ENCODE data around the gene RGS12.

GRCh38 chr4:3316146-3316545, 23.3 kb downstream of the RGS12 start:
- TF ChIP-seq POLR2A (IDR thresholded peaks at IDR 0.05) = no peak
- TF ChIP-seq, protein P1, sequence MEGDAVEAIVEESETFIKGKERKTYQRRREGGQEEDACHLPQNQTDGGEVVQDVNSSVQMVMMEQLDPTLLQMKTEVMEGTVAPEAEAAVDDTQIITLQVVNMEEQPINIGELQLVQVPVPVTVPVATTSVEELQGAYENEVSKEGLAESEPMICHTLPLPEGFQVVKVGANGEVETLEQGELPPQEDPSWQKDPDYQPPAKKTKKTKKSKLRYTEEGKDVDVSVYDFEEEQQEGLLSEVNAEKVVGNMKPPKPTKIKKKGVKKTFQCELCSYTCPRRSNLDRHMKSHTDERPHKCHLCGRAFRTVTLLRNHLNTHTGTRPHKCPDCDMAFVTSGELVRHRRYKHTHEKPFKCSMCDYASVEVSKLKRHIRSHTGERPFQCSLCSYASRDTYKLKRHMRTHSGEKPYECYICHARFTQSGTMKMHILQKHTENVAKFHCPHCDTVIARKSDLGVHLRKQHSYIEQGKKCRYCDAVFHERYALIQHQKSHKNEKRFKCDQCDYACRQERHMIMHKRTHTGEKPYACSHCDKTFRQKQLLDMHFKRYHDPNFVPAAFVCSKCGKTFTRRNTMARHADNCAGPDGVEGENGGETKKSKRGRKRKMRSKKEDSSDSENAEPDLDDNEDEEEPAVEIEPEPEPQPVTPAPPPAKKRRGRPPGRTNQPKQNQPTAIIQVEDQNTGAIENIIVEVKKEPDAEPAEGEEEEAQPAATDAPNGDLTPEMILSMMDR (IDR thresholded peaks at IDR 0.05) = no peak
- no peak for TF ChIP-seq POLR2AphosphoS5 (IDR thresholded peaks at IDR 0.05; ENCODE audit: insufficient read depth in 1 of 2, low read depth in 1 of 2)

Data from vagina (tissue), 2 donors.